GM19239 (cell line): ENCODE data around the gene CCND3.

Source experiments
- DNase-seq: peaks from one replicate; pipeline ENCODE4 v3.0.0; 2011; ENCODE audit warnings: low spot score; ENCODE audit not compliant: insufficient read length
- FAIRE-seq: peaks from 2 replicates; lab custom pipeline; 2011; peaks lifted over from hg19 to GRCh38; lab: Jason Lieb, UNC

Gene CCND3

DNA sequence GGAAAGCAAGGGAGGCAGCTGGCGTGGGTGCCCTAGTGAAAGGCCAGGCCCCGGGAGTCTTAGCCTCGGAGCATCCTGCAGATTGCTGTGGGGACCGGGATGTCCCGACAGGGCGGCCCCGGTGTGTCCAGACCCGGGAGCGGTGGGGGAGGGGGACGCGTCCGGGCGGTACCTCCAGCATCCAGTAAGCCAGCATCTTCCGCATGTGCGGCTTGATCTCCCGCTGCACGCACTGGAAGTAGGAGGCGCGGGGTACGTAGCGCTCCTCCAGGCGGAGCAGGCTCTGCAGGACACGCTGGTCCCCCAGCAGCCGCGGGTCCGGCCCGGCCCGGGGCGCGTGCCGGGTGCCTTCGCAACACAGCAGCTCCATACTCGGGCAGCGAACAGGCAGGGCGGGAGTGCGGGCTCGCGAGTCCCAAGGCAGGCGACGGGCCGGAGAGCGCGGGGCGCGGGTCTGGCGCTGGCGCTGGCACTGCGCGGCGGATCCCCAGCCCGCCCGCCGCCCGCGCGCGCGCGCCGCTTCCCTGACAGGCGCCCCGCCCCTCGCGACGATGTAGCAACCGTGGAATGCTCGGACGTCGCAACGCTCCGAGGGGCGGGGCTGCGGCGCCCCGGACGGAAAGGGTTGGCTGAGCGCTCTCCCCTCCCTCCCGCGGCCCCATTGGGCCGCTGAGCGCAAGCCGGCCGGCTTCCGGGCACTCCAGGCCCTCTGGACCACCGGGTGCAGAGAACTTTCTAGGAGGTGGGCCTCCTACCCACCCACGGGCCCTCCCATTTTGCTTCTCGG, at the start of gene CCND3:
CCND3 (minus strand) TSS at position 529 of the 787 bp plus-strand sequence; CDS start at position 370, 159 bp downstream.
- FAIRE-seq (peak; percentile 8), DNase-seq (peak; percentile 91)

DNA sequence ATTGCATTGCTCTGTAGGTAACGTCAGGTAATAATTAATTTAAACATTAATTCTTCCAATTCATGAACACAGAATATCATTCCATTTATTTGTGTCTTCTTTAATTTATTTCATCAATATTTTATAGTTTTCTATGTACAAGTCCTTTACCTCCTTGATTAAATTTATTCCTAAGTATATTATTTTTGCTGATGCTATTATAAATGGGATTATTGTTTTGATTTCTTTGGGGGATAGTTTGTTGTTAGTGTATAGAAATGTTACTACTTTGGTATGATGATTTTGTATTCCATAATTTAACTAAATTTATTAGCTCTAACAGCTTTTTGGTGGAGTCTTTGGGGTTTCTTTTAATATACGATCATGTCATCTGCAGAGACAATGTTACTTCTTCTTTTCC, 44.7 kb upstream of the CCND3 start:
- FAIRE-seq, result no peak
- DNase-seq, result no peak

DNA sequence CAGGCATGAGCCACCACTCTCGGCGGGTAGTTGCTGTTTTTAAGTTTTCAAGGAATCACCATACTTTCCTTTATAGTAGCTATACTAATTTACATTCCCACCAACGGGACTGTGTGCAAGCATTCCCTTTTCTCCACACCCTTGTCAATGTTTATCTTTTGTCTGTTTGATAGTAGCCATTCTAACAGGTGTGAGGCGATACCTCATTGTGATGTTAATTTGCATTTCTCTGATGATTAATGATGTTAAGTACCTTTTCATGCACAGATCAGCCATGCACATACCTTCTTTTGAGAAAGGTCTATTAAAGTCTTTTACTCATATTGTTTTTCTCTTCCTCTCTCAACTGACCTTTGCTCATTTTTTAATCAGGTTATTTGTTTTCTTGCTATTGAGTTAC, 43.0 kb upstream of the CCND3 start:
- no peak for DNase-seq
- no peak for FAIRE-seq

DNA sequence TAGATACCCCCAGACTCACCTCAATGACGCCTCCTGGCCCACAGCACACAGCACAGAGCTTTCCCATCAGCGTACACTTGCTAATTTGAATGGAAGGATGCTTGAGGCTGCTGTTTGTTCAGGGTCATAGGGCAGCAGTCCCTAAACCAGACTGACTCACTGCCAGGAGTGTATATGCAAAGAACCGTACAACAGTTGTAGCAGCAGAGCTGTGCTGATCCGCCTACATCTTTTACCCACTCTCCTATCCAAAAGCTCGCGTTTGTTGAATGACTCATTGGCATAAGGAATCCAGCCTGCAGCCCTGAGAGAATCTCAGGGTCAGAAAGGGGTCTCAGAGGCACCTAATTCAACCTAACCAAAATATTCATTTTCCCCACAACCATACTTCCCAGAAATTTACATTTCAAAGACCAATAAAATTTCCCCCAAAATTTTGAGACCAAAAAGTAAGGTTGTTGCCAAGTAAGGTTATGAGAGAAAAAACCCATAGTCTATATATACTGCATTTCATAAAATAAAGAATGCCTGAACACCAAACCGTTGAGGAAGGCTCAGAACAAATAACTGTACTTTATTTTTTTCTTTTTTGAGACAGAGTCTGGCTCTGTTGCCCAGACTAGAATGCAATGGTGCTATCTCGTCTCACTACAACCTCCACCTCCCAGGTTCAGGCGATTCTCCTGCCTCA, 35.3 kb upstream of the CCND3 start:
- DNase-seq (no peak), FAIRE-seq (peak; percentile 40)

DNA sequence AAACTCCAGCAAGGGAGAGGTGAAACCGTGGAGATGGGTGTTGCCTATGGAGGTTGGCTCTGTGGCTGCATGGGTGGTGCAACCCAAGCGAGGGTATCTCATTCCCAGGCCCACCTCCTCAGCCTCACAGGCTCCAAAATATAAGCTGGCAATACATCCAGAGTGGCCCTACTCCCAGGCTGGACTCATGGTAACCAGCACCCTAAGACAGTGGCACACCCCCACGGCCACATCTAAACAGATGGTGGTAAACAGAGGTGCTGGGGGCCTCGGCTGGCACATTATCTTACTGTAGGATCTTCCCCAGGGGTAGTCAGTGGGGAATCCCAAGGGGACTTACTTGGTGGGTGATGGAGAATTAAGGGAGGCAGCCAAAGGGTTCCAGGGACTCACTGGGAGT, 33.7 kb upstream of the CCND3 start:
- FAIRE-seq (no peak), DNase-seq (no peak)

DNA sequence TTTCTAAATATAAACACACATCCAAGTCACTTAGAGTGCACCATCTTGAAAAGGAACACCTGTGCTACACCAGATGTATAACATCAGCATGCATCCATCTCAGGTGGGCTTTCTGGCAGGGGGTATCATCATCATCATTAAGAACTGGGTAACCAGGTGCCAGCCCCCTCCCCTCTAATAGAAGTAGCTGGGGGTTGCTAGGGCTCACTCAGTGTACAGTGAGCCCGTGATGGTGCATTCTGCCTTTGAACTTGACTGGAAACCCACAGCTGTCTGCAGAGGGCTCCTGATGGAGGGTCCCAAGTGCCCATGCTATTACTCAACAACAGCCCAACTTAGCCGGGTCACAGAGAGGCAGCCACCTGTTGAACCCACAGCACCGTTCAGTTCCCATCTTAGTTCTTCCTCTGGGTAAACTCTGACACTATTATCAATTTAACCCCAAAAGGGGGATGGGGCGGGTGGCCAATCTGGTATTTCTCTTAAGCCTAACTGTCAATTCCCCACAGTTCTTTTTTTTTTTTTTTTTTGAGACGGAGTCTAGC, 32.7 kb upstream of the CCND3 start:
- FAIRE-seq (no peak), DNase-seq (no peak)

DNA sequence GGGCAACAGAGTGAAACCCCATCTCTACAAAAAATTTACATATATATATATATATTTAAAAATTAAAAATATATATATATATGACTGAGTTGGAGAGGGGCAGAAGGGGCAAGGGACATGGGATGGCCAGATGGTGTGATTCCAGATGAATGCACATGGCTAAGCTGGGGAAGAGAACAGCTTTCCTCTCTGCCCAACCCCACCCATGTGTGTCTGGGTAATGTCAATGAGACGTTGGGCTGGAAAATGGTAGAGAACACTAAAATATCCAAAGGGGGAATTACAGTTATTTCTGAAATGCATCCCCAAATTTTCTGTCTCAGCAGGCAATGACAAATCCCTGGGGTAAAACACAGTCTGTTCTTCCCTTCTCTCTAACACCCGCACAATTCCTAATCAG, 31.2 kb upstream of the CCND3 start:
- no peak for FAIRE-seq
- DNase-seq, result no peak

DNA sequence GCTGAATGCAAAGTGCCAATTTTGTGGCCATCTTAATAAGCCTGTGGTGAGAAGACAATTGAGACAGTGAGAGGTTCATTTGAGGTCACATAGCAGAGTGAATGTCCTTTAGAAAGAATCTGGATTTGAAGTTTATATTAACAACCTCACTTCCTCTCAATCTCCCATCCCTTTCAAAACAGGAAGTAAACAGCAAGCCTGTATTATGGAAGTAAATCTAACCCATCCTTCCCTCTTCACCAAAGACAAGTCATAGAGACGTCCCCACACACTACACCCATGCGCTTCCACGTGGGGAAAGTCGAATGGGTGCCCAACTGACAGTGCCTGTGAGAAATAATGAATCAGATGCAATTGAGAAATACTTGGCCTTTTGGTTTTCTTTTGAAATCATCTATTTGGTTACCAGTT, 28.8 kb upstream of the CCND3 start:
- DNase-seq, result no peak
- FAIRE-seq, result no peak

DNA sequence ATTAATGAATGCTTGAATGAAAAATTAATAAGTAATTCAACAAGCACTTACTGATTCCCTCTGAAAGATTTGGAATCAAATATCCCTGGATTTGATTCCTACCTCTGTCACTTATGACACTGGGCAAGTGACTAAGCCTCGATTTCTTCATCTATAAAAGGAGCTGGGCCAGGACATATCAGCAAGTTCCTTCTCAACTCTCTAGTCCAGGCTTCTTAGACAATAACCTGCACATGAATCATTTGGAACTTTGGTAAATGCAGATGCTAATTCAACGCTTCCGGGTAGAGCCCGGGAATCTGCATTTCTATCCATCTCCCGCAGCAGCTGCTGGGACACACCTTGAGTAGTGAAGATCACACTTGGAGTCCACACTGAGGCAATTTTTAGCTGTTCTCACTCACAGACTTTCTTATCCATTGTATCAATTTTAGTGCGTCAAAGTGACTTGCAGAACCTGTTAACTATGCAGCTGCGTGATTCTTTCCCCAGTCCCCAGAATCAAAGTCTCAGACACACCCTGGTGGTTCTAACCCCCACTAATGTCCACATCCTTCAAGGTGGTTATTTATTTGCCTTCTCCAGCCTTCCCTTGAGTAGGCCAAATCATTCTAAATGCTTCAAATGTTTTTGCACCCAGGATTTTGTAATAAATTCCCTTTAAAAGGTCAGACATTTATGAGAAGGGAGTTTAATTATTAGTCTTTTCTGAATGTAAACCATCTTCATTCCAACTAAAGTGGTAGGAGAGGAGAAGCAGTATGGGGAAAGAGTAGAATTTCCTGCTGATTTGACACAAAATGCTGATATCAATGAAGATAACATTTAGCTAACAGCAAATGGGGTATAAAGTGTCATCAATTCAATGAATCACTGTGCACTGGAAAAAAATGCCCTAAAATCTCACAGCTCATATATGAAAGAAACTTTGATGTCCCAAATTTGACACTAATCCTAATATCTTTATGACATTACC, 26.0 kb upstream of the CCND3 start:
- no peak for DNase-seq
- FAIRE-seq, result no peak

DNA sequence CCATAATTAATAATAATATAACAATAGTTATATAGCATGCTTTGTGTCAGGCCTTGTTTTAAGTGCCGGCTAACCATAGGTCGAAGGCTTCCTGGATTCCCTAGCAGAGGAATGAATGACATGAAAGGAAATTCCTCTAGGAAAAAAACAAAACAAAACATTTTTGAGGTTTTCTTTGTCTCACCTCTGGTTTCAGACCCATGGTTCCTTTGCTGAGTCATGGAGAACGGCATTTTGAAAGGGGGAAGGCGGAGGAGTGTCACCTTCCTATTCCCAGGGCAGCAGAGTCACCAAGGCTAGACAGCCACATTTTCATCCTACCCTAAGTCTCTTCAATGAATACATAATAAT, 25.3 kb upstream of the CCND3 start:
- no peak for DNase-seq
- FAIRE-seq, result no peak

DNA sequence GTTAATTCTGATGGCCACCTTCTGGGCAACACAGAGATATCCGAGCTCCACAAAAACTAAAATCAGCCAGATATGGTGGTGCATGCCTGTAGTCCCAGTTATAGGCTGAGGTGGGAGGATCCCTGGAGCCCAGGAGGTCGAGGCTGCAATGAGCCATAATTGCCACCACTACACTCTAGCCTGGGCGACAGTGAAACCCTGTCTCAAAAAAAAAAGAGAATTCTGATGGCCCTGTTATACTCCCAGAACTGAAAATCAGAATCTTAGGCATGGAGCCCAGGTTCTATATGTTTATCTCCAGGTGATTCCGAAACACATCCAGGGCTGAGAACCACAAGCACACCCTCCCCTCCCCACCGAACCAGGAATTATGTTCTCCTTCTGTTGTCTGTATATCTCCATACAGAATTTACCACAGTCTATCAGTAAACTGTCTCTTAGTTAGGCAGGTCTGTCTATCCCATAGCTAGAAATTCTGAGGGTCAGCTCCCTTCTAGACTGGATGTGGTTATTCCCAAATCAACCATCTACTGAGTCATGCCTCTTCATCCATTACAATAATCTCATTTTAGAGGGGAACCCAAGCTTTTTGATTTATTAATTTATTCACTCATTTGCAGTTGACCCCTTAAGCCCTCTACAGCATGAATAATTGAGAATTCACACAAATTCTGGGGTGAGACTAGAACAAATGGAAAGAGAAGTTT, 24.8 kb upstream of the CCND3 start:
- DNase-seq (no peak), FAIRE-seq (no peak)

DNA sequence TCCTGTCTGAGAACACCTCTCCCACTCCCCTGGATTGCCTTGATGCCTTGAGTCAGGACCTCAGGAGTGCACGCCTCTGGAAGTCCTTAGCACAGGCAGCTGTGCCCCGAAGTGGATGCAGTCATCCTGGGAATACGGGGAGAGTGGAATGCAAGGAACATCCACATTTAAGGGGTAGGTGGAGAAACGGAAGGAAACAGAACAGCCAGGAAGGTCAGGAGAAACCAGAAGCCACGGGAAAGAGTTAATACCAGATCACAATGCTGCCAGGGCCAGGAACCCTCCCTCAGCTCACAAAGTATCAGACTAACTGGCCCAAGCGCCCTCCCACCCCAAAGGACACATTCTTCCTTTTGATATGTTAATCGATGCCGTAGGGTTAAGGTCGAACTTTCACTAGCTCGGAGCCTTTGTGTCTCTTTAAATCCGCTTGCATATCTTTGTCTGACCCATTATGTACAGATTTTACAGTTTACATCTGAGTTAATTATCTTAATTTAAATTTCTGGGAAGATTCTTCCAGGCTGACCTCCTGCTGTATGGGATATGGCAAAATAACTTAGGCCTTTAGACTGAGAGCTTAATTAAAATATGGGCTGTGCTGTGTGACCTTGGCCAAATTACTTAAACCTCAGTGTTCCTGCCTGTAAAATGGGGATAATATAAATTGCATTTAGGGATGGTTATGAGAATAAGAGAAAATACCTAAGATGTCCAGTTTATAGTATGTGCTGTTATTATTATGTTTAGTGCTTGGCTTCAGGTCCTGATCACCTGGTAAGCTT, 24.0 kb upstream of the CCND3 start:
- DNase-seq, result no peak
- FAIRE-seq, result no peak

DNA sequence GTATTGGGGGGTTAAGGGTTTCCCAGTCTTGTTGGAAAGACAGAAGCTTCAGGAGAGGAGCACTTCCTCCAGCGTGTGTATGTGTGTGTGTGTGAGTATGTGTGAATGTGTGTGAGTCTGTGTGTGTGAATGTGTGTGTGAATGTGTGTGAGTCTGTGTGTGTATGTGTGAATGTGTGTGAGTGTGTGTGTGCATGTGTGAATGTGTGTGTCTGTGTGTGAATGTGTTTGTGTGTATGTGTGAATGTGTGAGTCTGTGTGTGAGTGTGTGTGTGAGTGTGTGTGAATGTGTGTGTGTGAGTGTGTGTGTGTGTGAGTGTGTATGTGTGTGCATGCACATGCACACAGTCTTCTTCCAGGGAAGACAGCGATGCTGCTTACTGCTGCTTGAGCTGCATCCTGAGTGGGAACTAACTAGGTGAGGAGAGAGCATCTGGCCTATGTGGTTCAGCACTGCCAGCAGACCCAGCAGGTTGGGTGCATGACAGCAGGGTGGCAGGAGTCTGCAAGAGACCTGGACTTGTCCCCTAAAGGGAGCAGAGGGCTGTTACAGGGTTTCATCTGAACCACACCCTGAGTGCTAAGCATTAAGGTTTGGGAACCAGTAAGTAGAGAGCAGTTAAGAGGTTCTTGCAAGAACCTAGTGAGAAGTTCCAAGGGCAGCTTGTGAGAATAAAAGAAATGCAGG, 22.7 kb upstream of the CCND3 start:
- no peak for FAIRE-seq

DNA sequence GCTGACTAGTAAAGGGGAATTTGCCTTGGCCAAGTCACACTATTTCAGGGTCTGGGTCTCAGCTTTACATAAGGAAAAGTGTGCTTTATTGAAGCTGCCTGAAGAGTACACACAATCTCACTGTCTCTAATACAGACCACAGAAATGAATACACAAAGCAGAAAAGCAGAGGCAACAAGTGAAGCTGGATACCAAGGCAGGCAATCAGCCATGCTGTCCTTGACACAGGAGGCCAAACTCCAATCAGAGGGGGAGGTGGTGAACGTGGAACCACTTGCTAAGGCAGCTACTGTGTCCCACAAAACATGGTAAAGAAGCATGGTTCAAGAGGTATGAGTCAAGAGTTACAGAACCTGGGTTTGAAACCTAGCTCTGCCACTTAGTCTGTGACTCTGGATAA, 21.8 kb upstream of the CCND3 start:
- FAIRE-seq, result no peak

More for the DNA sequence above, 22.7 kb upstream of the CCND3 start:
- DNase-seq, result no peak

DNA sequence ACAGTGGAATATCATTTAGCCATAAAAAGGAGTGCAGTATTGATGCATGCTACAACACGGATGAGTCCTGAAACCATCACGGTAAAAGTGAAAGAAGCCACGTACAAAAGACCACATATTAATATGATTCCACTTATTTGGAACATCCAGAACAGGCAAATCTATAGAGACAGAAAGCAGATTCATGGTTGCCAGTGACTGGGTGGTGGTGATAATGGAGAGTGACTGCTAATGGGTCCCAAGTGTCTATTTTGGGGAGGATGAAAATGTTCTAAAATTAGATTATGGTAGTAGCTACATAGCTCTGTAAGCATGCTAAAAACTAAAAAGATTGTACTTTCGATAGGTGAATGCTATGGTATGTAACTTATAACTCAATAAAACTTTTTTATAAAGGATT, 18.4 kb upstream of the CCND3 start:
- FAIRE-seq (no peak), DNase-seq (no peak)

More for the DNA sequence above, 21.8 kb upstream of the CCND3 start:
- DNase-seq, result no peak

DNA sequence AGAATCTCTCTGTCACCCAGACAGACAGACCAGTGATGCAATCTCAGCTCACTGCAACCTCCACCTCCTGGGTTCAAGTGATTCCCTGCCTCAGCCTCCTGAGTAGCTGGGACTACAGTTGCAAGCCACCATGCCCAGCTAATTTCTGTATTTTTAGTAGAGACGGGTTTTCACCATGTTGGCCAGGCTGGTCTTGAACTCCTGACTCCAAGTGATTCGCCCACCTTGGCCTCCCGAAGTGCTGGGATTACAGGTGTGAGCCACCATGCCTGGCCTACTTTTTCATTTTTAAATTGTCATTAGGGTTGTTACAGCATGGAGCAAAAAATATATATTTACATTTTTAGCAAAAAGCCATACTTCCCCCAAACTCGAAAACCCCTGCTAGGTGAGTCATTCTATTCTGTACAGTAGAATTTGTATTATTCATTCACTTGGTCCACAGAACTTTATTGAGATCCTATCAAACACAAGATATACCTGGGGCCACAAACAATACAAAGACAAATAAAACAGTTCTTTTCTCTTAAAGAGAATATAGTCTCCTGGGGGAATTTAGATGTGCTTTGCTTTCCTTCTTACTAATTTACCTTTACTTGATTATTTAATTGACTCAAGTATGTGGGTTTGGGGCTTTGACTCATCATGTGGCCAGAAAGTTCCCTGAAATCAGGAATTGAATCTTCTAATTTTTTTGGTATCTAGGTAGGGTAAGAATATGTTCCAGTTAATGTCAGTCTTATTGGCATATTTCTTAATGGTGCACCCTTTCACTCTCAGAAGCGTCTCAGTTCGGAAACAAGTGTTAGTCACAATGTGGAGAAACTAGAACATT, 16.6 kb upstream of the CCND3 start:
- DNase-seq, result no peak
- FAIRE-seq, result no peak

DNA sequence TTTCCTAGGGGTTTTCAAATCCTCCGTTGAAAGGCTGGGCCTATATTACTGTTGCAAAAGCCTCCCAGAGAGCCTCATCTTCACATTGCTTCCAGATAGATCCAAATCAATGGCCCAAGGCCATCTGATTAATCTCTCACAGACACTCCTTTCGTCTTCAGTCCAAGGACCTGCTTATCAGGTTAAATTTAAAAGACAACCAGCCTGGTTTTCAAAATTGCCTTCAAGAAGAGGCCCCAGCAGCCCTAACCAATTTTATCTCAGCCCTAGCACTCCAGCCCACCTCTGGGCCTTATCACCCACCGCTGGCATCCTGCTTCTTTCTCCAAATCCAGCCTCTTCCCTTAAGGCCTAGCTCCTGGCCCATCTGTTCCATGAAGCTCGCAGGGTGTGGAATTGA, 15.5 kb upstream of the CCND3 start:
- FAIRE-seq, result no peak

DNA sequence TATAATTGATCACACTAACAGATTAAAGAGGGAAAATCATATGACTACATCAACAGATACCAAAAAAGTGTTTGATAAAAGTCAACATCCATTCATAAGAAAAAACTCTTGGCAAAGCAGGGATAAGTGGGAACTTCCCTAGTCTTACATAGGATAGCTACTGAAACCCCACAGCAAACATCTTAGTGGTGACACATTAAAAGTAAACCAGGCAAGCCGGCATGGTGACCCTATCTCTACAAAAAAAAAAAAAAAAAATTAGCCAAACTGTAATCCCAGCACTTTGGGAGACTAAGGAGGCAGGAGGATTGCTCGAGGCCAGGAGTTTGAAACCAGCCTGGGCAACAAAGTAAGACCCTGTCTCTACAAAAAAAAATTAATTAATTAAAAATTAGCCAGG, 13.8 kb upstream of the CCND3 start:
- DNase-seq, result no peak
- FAIRE-seq, result no peak

More for the DNA sequence above, 15.5 kb upstream of the CCND3 start:
- no peak for DNase-seq
